HG03354 (cell line): ENCODE results near the gene MANF.
"Not testable (repeated sequence)": the region's sequence is repeated elsewhere in the genome, so short reads cannot be mapped to it uniquely, and the experiment has no call there.

Experiments used
- ATAC-seq: cut with Tn5 transposase; IDR thresholded peaks from one replicate; pipeline ENCODE4 v1.9.1; 2021; ENCODE audit warnings: mild to moderate bottlenecking; ENCODE audit not compliant: unreplicated experiment, poor library complexity, severe bottlenecking

The MANF gene

DNA sequence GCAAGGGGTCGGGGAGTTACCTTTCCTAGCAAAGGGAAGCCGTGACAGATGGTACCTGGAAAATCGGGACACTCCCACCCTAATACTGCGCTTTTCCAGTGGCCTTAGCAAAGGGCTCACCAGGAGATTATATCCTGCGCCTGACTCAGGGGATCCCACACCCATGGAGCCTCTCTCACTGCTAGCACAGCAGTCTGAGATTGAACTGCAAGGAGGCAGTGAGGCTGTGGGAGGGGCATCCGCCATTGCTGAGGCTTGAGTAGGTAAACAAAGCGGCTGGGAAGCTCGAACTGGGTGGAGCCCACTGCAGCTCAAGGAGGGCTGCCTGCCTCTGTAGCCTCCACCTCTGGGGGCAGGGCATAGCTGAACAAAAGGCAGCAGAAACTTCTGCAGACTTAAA lies 16.8 kb upstream of the MANF start:
- ATAC-seq: not testable (repeated sequence)

DNA sequence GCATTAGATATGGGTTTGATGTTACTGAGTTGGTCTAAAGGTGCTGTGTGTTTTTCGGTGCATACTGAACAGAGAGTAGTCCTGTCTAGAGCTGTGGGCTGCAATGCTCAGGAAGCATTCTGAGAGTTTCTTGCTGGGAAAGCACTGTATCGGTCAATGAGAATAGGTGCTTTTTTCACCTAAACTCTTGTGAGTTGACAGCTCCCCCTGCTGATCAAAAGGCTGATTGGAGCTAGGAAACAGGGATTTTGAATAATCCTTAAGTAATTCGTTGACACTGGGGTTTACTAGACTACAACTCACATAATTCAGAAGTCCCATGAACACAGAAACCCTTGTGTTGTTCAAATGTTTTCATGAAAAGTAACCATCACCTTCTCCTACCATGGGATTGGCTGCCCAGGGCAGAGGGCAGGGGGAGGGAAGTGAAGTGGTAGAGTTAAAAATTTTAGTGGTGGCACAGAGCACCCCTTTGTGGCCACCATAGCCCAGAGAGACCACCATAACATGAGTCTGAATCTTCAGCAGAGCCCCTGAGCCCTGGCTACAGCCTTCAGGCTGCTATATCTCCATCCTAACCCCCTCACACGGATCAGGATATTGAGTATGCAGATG lies 13.0 kb upstream of the MANF start:
- peak; percentile 53 for ATAC-seq

DNA sequence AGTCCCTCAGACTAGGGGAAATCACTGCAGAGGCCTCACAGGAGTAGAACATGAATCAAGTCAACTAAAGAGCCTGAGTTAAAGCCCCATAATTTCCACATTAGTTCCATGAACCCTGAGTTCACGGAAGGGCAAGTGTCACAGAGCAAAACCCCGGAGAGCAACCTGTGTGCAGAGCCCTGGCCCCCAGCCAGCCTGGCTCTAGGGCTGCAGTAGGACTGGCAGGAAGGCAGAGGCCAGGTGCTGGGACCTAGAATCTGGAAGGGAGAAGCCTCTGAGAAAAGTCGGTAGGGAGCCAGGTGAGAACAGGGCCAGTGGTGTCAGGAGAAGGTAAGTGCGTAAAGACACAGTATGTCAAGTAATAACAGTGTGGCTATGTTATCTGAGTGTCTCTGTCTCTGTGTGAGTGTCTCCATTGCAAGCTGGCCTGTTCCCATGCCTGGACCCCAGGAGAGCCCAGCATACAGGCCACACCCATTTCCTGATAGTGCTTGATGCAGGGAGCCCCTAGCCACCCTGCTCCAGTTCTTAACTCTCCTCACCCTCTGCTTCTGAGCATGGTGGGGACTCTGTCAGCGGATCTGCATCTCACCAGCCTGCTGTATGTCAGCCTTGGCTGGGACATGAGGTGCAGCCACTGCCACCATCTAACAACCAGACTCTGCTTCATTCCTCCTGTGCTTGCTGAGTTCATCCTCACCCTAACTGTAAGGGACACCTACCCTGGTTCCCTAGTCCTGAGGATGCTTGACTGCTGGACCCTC lies 11.3 kb upstream of the MANF start:
- no peak for ATAC-seq

DNA sequence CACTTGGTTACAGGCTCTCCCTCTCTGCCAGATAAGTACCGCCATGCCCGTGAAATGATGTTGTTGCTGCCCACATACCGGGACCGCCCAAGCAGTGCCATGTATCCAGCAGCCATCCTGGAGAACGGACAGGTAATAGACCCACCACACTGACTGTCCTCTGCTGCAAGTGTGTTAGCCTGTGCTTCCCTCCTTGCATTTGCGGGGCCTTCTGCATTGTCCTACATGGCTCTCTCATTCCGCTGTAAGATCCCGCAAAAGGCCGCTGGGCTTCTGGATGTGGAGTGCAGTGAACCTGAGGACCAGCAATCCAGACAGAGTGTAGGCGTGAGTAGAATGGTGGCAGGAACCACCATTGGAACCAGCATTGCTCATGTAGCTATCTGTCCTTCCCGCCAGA lies 10.6 kb upstream of the MANF start:
- ATAC-seq: no peak

DNA sequence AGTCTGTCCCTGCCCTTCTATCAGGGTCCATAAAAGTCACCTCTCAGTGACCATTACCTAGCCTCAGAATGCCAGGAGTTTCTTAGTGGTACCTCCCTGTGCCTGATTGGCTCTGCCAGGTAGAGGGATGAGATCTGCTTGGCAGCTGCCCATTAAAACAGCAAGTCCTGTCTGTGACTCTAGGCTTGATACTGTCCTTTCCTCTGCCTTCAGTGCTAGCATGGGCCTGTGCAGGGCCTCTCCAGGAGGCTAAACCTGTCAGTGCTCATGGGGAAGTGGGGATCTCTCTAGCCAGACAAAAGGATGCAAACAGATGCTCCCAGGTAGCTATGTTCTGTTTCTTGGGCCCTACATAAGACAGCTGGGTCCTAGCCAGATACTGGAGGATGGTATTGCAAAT lies 10.0 kb upstream of the MANF start:
- ATAC-seq: no peak

DNA sequence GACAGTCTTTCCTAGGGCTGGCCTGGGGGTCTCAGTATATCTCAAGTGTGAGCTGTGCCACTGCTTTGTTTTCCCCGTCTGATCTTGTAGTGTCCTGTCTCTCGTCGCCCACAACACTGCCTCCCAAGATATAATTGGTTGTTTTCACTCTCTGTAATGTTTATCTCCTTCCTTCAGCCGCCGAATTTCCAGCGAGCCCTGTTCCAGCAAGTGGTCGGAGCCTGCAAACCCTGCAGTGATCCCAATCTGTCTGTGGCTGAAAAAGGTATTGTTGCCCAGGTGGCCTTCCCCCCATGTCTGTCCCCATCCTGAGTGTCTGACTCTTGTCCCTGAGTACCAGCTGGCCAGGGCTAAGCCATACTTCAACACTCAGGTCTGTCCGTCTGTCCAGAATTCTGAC lies 9.5 kb upstream of the MANF start:
- ATAC-seq: no peak

DNA sequence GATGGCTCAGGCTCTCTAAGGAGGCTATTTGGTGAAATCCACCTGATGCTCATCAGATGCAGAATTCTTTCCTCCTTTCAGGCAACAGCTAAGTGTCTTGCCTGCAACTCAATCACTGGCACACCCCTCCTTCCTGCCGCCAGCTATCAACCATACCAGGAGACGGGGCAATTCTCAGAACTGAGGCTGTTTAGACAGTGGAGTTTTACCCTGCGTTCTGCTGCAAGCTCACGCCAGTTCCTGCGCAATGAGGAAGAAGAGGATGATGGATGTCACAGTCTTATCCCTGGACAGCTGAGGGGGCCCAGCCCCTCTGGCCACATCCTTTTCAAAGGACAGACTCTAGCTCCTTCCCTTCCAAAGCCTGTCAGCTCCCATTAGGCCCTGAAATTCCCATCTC lies 7.0 kb upstream of the MANF start:
- no peak for ATAC-seq

DNA sequence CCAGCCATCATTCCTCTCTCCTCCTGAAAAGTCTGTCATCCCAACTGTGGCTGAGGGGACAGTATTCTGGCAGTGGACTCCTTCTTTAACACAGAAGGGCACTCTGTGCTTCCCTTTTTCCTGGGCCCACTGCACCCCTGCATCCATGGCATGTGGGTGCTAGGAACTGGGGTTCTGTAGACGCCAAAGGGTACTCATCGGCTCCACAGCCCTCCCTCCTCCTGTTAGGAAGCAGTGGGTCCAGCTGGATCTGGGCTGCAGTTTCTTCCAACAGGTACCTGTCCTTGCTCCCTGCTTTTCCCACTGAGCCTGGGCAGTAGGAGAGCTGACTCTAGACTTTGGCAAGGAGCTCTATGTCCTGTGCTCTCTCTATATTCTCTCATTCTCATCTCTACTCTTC lies 6.4 kb upstream of the MANF start:
- ATAC-seq: no peak

DNA sequence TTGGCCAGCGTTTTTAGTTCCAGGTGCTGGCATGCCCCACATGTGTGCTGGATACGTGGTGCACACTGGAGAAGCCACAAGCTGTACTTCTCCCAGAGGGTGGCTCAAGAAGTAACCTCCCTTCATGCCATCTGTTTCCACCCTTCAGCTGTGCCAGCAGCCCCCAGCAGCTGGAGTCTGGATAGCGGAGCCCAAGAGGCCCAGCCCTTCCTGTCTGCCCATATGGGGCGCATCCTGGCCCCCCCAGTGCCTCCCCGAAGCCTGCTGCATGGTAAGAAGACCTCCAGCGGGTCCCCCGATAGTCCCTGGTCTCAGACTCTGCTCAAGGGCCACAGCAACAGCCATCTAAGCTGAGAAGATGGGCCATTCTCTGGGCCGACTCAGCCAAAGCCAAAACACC lies 5.8 kb upstream of the MANF start:
- no peak for ATAC-seq

DNA sequence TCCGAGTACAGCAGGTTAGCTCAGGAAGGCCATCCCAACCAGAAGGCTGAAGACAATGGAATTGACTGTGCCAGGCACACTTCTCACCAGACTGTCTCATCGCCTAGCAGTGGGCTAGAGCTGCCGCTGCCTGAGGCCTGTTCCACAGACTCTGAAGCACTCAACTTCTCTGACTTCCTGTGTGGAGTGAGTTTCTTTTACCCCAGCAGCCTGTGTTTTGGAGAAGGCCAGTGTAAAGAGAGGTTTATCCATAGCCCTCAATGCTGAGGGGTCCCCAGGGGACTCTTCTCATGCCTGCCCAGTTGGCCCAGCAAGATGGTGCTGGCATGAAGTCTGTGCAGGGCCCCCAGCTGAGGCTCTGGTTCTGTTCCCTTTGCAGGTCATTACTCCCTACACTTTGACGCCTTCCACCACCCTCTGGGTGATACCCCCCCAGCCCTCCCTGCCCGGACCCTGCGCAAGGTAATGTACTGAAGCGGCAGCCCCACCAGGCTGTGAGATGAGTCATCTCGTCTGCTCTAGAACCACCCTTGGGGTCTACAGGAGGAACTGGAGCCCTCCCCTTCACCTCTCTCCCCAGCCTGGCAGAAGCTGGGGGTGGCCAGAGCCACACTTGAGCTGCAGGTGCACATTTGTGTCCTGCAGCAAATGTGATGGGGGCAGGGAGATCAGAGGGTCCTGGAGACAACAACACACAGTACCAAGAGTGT lies 5.2 kb upstream of the MANF start:
- no peak for ATAC-seq

DNA sequence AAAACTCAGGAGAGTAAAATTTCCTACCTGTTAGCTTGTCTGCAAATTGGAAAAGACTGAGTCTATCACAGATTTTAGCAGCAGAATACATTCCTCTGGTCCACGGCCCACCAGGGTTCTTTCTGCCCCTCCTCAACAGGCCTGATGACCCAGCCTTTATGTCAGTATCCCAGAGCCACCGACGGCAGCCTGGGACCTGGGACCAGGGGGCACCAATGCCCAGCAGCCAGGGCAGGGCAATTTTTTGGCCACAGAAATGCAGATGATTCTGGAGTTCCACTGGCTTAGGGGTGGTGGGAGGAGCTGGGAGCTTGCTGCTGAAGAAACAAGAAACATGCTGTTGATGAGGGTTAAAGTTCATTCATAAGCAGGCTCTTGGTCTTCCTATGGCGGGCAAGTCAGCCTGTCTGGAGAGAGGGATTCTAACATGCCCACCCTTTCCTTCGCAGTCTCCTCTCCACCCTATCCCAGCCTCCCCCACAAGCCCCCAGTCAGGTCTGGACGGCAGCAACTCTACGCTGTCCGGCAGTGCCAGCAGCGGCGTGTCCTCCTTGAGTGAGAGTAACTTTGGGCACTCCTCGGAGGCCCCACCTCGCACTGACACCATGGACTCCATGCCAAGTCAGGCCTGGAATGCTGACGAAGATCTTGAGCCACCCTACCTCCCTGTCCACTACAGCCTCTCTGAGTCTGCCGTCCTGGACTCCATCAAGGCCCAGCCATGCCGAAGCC lies 4.3 kb upstream of the MANF start:
- ATAC-seq: no peak

DNA sequence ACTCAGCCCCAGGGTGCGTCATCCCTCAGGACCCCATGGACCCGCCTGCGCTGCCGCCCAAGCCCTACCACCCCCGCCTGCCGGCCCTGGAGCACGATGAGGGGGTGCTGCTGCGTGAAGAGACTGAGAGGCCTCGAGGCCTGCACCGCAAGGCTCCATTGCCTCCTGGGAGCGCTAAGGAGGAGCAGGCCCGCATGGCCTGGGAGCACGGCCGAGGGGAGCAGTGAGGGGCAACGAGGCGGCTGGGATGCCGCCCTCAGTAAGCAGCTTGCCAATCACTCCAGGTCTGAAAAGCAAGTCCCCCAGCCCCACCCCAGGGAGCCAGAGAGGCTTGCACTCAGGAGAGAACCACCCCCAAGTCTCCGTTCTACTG lies 3.8 kb upstream of the MANF start:
- no peak for ATAC-seq

DNA sequence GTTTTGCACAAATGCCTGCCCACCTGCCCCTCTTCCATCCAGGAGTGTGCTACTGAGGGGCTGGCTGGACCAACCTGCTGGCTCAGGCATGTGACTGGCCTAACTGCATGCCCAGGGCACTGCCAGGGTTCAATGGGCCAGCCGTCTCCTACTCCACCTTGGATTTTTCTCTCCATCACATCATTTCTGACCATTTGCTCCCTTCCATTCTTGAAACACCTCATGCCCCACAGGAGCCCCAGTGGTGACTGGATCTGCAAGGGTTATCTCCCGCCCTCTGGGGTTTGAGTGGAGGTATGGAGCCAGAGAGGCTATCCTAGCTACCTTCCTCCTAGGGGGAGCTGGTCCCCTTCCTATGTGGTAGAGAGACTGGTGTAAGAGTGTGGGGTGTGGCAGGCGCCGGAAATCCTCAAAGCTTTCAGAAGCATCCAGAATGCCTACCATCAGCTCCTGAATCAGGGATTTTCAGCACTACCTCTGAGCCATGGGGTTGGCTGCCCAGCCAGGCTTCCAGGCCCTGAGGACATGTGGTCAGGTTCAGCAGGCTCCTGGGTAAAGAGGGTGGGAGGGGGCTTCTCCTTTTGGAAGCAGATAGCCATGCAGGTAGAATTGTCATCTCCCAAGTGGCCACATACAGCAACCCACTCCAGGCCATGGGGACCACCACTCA lies 2.9 kb upstream of the MANF start:
- ATAC-seq: no peak

DNA sequence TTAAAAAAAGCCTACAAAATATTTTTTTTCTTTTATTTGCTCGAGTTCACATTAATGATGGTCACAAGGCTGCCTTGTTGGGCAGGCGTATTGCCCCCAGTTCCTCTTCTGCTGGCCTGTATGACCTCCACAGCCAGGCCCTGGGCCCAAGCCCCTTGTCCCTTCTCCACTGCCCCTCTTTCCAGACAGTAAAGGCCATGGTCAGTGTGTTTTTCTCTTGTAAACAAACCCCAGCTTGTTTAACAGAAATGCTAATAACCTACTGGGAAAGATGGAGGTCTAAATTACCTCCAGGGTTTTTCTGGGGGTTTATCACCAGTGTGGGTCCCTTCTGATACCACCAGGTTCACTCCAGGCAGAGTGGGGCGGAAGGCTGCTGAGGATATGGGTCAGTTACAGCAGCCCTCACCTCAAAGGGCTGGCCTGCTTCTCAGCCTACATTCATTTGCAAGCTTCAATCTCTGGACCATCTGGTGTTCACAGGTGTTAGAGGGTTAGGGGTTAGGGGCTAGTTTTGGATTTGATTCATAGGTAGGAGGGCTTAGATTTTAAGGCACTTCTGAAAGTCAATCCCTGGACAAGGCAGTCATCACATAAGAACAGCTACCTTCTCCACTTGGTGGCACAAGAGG lies 2.0 kb upstream of the MANF start:
- ATAC-seq: no peak

DNA sequence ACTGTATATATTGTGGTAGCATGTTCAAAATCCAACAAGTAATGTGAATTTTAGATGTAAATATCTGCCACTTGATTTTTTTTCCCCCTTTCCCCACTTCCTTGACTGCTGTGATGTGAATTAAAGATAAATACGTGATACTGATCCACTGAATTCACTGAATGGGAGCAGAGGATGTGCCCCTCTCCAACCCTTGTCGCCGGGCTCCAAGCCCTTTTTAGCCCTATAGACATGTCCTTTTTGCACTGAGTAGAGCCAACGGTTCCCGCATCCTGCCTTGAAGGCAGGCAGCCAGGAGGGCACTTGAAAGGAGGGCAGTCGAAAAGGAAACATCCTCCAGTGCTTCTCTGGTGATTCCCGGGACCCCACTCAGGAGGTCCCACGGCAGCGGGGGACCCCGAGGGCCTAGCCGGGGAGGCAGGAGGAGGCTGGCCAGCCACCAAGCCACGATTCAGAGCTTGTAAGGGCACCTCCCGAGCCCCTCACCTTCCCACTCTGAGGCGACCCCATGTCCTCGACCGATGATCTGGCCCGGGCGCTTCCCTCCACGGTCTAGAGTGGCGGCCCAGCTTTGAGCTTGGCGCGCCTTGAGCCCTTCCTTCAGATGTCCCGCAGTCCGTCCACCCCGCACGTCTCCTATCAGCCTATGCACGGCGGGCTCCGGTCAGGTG lies 901 bp upstream of the MANF start:
- ATAC-seq: peak; percentile 27

DNA sequence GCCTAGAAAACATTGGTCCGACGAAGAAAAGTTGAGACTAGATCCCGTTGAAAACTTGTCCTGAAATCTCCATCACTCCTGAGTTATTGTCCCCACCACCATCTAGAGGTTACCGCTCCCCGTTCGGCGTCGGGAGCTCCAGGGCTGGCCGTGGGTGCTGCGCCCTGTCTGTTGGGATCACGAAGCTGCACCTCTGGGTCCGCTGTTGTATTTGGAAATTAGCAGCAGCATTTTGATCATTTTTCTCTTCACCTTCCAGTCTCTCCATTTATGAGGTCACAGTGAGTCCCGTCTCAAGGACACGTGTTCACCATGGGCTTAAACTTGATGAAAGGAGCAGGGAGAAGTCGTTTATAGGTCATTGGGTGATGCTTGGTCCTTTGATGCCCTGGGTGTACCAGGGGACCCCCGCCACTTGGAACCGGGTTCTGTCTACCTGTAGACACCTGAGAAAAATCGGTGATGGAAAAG lies 565 bp downstream of the MANF start:
- ATAC-seq: no peak

DNA sequence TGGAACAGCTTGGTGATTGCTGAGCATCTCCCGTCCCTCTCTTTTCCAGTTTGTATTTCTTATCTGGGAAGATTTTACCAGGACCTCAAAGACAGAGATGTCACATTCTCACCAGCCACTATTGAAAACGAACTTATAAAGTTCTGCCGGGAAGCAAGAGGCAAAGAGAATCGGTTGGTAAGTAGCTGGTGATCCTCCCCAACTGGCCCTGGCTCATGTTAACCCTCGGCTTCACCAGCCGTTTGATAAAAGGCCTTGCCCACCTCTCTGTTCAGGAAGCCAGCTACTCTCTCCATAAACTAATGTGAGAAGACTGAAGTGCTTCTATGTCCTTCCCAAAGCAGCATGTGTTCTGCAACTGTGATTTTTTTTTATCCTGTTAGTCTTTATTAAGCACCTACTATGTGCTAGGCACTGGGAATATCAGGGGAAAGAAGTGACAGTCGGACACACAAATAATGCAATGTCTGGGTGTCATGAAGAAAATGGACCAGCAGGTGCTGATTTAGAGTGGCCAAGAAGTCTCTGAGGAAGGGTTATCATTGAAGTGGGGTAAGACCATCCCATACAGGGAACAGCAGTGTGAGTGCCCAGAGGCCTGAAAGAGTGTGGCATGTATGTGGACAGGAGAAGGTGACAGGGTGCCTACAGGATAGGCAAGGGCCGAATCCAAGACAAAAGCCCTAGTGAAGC lies 1.2 kb downstream of the MANF start:
- ATAC-seq: no peak

DNA sequence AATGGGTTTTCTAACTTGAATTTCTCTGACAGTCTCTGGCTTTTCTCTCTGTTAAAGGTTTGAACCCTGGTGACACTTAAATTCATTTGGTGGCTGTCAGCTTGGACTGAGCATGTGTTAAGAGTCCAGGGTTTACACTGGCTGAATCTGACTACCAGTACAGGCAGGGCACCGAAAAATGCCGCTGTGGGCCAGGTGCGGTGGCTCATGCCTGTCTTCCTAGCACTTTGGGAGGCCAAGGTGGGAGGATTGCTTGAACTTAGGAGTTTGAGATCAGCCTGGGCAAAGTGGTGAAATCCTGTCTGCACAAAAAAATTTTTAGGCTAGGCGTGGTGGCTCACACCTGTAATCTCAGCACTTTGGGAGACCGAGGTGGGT lies 1.8 kb downstream of the MANF start:
- no peak for ATAC-seq
